OCI-LY1 (cell line): ENCODE measurements around the gene TMEM167B.

Source experiments
- H2AFZ ChIP-seq: fragments of 200-600 bp; sonication (generic), shearing (Covaris generic); 2 replicates; pipeline ENCODE4 v1.6.0; 2014; ENCODE audit warnings: antibody characterized with exemption, mild to moderate bottlenecking, low read length
- H3F3A ChIP-seq: fragments of 200-600 bp; sonication (generic), shearing (Covaris generic); 2 replicates; pipeline ENCODE4 v1.6.0; 2014; ENCODE audit warnings: mild to moderate bottlenecking, antibody characterized with exemption, low read length, moderate library complexity; ENCODE audit not compliant: insufficient read depth
- H3K27ac ChIP-seq: fragments of 200-600 bp; sonication (generic); 2 replicates; pipeline ENCODE4 v1.5.1; 2014; ENCODE audit warnings: low read length, mixed run types, mild to moderate bottlenecking, low read depth; ENCODE audit not compliant: poor library complexity, severe bottlenecking
- H3K27me3 ChIP-seq: fragments of 200-600 bp; sonication (generic); 2 replicates; pipeline ENCODE4 v1.6.0; 2014; ENCODE audit warnings: antibody characterized with exemption, mild to moderate bottlenecking, low read length, moderate library complexity; ENCODE audit not compliant: insufficient read depth
- H3K36me3 ChIP-seq: fragments of 200-600 bp; sonication (generic); 2 replicates; pipeline ENCODE4 v1.6.1; 2014; ENCODE audit warnings: mild to moderate bottlenecking, antibody characterized with exemption, low read length, moderate library complexity, mixed read lengths; ENCODE audit not compliant: insufficient read depth
- H3K4me1 ChIP-seq: fragments of 200-600 bp; sonication (generic); 2 replicates; pipeline ENCODE4 v1.5.1; 2014; ENCODE audit warnings: mild to moderate bottlenecking, low read length, moderate library complexity; ENCODE audit not compliant: insufficient read depth, severe bottlenecking
- H3K4me2 ChIP-seq: fragments of 200-600 bp; sonication (generic), shearing (Covaris generic); 2 replicates; pipeline ENCODE4 v1.6.1; 2014; ENCODE audit warnings: low read length
- H3K4me3 ChIP-seq: fragments of 200-600 bp; sonication (generic); 2 replicates; pipeline ENCODE4 v1.5.1; 2014; ENCODE audit warnings: low read length, low read depth, mild to moderate bottlenecking, mixed read lengths; ENCODE audit not compliant: poor library complexity, severe bottlenecking
- H3K79me2 ChIP-seq: fragments of 200-600 bp; shearing (Covaris generic); 2 replicates; pipeline ENCODE4 v1.6.1; 2016; ENCODE audit warnings: mixed run types, low read length, mixed read lengths; ENCODE audit not compliant: insufficient read depth
- H3K9ac ChIP-seq: fragments of 200-600 bp; sonication (generic), shearing (Covaris generic); 2 replicates; pipeline ENCODE4 v1.6.1; 2014; ENCODE audit warnings: mild to moderate bottlenecking, low read length, mixed read lengths
- H3K9me2 ChIP-seq: fragments of 200-600 bp; sonication (generic), shearing (Covaris generic); 2 replicates; pipeline ENCODE4 v1.6.1; 2014; ENCODE audit warnings: low read depth, mild to moderate bottlenecking, low read length, mixed read lengths
- H3K9me3 ChIP-seq: fragments of 200-600 bp; shearing (Covaris generic); 2 replicates; pipeline ENCODE4 v1.6.1; 2014; ENCODE audit warnings: low read length, mixed read lengths
- H4K20me1 ChIP-seq: fragments of 200-600 bp; sonication (generic), shearing (Covaris generic); 2 replicates; pipeline ENCODE4 v1.6.0; 2016; ENCODE audit warnings: mild to moderate bottlenecking, low read length; ENCODE audit not compliant: insufficient read depth
- EZH2 ChIP-seq: fragments of 200-600 bp; sonication (generic), shearing (Covaris generic); IDR thresholded peaks from 2 replicates; pipeline ENCODE4 v1.8.0; 2017; ENCODE audit warnings: borderline replicate concordance, mixed run types, mild to moderate bottlenecking, antibody characterized with exemption, low read length, moderate library complexity, mixed read lengths
- TF ChIP-seq, protein P1 (sequence below): fragments of 200-600 bp; sonication (generic), shearing (Covaris generic); IDR thresholded peaks from 2 replicates; pipeline ENCODE4 v1.5.1; 2017; ENCODE audit warnings: mild to moderate bottlenecking, antibody characterized with exemption, low read length, moderate library complexity, mixed read lengths

Gene TMEM167B

DNA sequence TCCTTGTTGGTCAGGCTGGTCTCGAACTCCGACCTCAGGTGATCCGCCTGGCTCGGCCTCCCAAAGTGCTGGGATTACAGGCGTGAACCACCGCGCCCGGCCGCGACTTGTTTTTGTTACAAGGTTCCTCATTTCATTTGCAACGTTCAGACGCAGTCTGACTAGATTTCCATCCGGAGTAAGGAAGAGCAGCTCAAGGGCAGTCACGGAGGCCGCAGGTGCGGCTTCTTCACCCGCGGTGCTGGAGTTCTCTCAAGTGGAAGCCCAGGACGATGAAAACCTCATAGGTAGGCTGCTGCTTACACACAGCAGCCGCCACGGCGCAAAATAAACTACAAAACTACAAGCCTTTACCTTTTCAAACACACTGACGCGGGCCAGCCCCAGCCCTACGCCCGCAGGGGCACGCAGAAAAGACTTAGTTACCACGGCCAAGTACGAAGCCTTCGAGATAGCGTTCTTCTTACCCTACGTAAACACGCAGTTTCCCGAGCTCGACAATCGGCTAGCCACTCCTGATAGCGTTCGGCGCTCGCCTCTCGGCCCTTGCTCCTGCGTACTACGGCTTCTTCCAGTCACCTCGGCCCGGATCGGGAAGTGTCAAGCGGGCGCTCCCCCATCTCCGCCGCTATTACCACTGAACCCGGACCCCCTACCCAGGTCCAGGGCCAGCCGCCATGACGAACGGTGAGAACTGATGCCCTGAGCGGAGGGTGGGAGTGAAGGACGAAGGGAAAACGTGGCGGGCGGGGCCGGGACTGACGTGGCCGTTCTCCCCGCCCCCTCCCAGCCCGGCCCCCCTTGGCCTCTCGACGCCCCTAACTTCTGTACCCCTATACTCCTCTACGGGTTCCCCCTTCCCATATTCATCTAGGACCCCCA lies at the start of gene TMEM167B:
TSS of gene TMEM167B (plus strand) at position 569 of the 882 bp plus-strand sequence. CDS start at position 678, 109 bp downstream.
- Histone ChIP-seq H3K9me3 (no peaks in the 10 kb centered on the region), H3K27ac (peak within 1 kb of the TSS; percentile 95), H3K27me3 (no peaks in the 10 kb centered on the region), H4K20me1 (no peaks in the 10 kb centered on the region), H3K4me2 (peak within 1 kb of the TSS; percentile 93), H3K36me3 (peaks cover 25% of the 10 kb centered on the region), H3F3A (no peaks in the 10 kb centered on the region; the same call in 1 of the 2 replicates), H3K9ac (peak within 1 kb of the TSS; percentile 92), H3K4me3 (peak within 1 kb of the TSS; percentile 82), H2AFZ (no peak within 1 kb of the TSS), H3K4me1 (peaks cover 28% of the 10 kb centered on the region), H3K79me2 (peaks cover 22% of the 10 kb centered on the region), H3K9me2 (no peaks in the 10 kb centered on the region)
- TF ChIP-seq, protein P1, sequence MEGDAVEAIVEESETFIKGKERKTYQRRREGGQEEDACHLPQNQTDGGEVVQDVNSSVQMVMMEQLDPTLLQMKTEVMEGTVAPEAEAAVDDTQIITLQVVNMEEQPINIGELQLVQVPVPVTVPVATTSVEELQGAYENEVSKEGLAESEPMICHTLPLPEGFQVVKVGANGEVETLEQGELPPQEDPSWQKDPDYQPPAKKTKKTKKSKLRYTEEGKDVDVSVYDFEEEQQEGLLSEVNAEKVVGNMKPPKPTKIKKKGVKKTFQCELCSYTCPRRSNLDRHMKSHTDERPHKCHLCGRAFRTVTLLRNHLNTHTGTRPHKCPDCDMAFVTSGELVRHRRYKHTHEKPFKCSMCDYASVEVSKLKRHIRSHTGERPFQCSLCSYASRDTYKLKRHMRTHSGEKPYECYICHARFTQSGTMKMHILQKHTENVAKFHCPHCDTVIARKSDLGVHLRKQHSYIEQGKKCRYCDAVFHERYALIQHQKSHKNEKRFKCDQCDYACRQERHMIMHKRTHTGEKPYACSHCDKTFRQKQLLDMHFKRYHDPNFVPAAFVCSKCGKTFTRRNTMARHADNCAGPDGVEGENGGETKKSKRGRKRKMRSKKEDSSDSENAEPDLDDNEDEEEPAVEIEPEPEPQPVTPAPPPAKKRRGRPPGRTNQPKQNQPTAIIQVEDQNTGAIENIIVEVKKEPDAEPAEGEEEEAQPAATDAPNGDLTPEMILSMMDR, result no peak
- no peak for TF ChIP-seq EZH2

DNA sequence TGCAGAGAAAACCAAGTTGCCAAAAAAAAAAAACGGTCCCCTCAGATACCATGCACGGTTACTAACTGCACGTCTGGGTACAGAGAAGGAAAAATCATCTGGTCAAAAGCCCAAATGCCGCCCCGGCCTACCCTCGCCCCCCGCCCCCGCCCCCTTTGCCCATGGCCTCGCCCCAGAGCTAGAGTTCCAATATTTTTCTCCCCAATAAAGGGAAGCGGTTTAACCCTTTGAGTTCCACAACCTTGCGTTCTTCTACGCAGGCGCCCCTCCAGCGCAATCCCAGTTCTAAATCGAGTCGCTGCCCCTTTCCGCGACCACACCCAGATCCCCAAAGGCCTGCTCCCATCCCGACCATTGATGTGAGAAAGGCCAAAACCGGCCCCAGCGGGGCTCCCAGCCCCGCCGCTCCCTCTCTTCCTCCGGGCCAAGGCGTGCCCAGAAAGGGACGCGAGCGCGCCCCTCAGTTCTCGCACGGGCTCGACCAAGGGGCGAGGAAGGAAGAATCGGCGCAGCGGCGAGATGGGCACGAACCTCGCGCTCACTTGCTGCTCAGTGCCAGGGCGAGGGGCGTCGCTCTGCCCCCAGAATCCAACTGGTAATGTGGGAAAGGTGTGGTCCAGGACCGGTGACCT lies 49.5 kb upstream of the TMEM167B start:
- H3K4me2 ChIP-seq, result peak overlapping the region; percentile 93
- H3K79me2 ChIP-seq, result peaks cover 18% of the 10 kb centered on the region
- peak overlapping the region; percentile 78 for H3K9ac ChIP-seq
- no peaks in the 10 kb centered on the region for H3K9me3 ChIP-seq
- peaks cover 18% of the 10 kb centered on the region for H3K4me1 ChIP-seq
- no peak overlapping the region for H2AFZ ChIP-seq
- no peaks in the 10 kb centered on the region for H3K27me3 ChIP-seq
- no peaks in the 10 kb centered on the region for H4K20me1 ChIP-seq
- H3K27ac ChIP-seq, result peak overlapping the region; percentile 57
- TF ChIP-seq, protein P1, result peak; percentile 13; the same call in 1 of the 2 replicates
- no peak for TF ChIP-seq EZH2
- H3K4me3 ChIP-seq, result peak overlapping the region; percentile 95
- H3K36me3 ChIP-seq, result no peaks in the 10 kb centered on the region
- H3F3A ChIP-seq, result no peaks in the 10 kb centered on the region
- no peaks in the 10 kb centered on the region for H3K9me2 ChIP-seq

DNA sequence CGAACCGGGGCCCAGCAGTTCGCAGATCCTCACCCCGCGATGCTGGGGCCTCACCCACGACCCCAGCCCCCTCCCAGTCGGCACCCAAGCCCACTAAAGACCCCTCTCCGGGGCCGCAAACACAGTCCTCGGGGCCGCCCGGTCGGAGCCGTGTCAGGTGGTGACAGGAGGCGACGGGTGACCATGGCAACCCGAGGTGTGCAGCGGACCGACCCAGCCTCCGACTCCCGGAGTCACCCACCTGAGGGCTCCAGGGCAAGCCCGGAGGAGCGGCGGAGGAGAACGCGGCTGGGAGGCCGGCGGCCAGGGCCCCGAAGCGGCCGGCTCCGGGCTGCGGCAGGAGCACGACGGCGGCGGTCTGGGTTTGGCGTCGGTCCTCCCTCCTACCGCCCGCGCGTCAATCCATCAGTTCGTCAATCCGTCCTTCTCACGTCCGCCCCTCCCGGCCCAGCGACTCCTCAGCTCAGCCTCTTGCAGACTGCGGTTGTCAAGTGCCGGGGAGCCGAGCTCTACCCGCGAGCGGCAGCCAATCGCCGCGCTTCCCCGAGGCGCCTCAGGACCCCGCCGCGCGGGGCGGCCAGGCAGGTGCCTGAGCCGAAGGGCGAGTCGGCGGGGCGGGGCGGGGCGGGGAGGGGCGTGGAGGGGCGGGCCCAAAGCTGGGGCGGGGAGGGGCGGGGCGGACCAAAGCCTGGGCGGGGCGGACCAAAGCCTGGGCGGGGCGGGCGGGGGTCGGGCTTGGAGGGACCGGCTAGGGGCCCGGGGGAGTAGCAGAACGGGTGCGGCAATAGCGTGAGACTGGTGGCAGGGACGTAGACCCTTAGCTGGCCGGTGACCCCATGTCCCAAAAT lies 48.7 kb upstream of the TMEM167B start, which contains the start of gene WDR47:
TSS of gene WDR47 (minus strand) at position 482 of the 848 bp plus-strand sequence. CDS start 18,590 bp downstream, outside the sequence.
- Histone ChIP-seq H2AFZ (peak within 1 kb of the TSS; percentile 90; the same call in 1 of the 2 replicates), H4K20me1 (no peaks in the 10 kb centered on the region), H3K4me2 (peak within 1 kb of the TSS; percentile 93), H3K9me2 (no peaks in the 10 kb centered on the region), H3K4me1 (peaks cover 18% of the 10 kb centered on the region), H3K4me3 (peak within 1 kb of the TSS; percentile 95), H3K27me3 (no peaks in the 10 kb centered on the region), H3K9me3 (no peaks in the 10 kb centered on the region), H3K27ac (peak within 1 kb of the TSS; percentile 57), H3K9ac (peak within 1 kb of the TSS; percentile 78), H3K79me2 (peaks cover 18% of the 10 kb centered on the region), H3F3A (no peaks in the 10 kb centered on the region; the same call in 1 of the 2 replicates), H3K36me3 (no peaks in the 10 kb centered on the region)
- no peak for TF ChIP-seq EZH2
